Measurements from ENCODE around the gene BMPR1B. TPM values are rescaled to one million over a fixed set of nuclear protein-coding genes. Genes with fewer than 3 reads are reported as not detected.

Gene BMPR1B
- polyA plus RNA-seq, 2 of the 4 experiments (the other 2 are of a cell fraction) = 6.4 to 21.2 TPM

GRCh38 chr4:95004912-95005311 lies 247.2 kb downstream of the BMPR1B start:
- H3K9me3 ChIP-seq = no peaks in the 10 kb centered on the region
- H3K4me2 ChIP-seq = no peak overlapping the region
- DNase-seq (ENCODE audit: low read depth in 1 of 2, low spot score in 1 of 2) = no peak
- H3K4me1 ChIP-seq = peaks cover 14% of the 10 kb centered on the region; the same call in 2 of the 3 replicates
- no peak overlapping the region for H3K4me3 ChIP-seq
- no peak for TF ChIP-seq USF2 (IDR thresholded peaks at IDR 0.05)
- no peak for TF ChIP-seq GATA3 (IDR thresholded peaks at IDR 0.05; ENCODE audit: borderline replicate concordance)
- no peak for TF ChIP-seq FOSL2 (IDR thresholded peaks at IDR 0.05)
- TF ChIP-seq FOSL2 (CRISPR knock-in tag; IDR thresholded peaks at IDR 0.05) = no peak
- no peak for TF ChIP-seq RAD21 (conservative IDR thresholded peaks at IDR 0.05 in 1 of 2, IDR thresholded peaks at IDR 0.05 in 1 of 2)
- TF ChIP-seq SREBF2 (IDR thresholded peaks at IDR 0.05) = no peak
- TF ChIP-seq JUNB (IDR thresholded peaks at IDR 0.05) = no peak
- no peak for TF ChIP-seq RNF2 (IDR thresholded peaks at IDR 0.05; ENCODE audit: borderline replicate concordance, low read depth)
- no peak for TF ChIP-seq HOXA7 (CRISPR knock-in tag; IDR thresholded peaks at IDR 0.05)
- TF ChIP-seq REST (IDR thresholded peaks at IDR 0.05) = no peak
- CTCF ChIA-PET = interaction anchor here (1.0 kb wide), 1 partner anchor 19 kb away, joined by 5 read pairs; no protein-coding TSS in a partner anchor
- H3K27ac ChIP-seq = no peak overlapping the region
- ATAC-seq = no peak
- no peak for FAIRE-seq
- POLR2A ChIA-PET = no interaction called here

- TF ChIP-seq ATOH8 (CRISPR knock-in tag; IDR thresholded peaks at IDR 0.05; ENCODE audit: low read depth) = no peak
- 68% methylated on average over 3 of the region's 3 CpGs for WGBS (ENCODE audit: missing lambda C conversion rate)
- FAIRE-seq (no peak), DNase-seq (ENCODE audit: low read depth in 1 of 2, low spot score in 1 of 2) (no peak), ATAC-seq (no peak)
- Histone ChIP-seq H3K27ac (no peak overlapping the region), H3K4me3 (no peak overlapping the region), H3K9me3 (no peaks in the 10 kb centered on the region), H3K4me2 (no peak overlapping the region), H3K4me1 (peaks cover 12% of the 10 kb centered on the region; the same call in 2 of the 3 replicates)
- POLR2A ChIA-PET = no interaction called here
- CTCF ChIA-PET = no interaction called here
Observed at GRCh38 chr4:95007998-95008397, 250.2 kb downstream of the BMPR1B start.

GRCh38 chr4:95013236-95013635 lies 255.5 kb downstream of the BMPR1B start:
- DNase-seq (ENCODE audit: low read depth in 1 of 2, low spot score in 1 of 2) (no peak), FAIRE-seq (no peak), ATAC-seq (no peak)
- no peak for TF ChIP-seq MAZ (IDR thresholded peaks at IDR 0.05; ENCODE audit: borderline replicate concordance, low read depth, low read length)
- TF ChIP-seq CTCF (IDR thresholded peaks at IDR 0.05) = no peak
- no peak for TF ChIP-seq HDAC2 (IDR thresholded peaks at IDR 0.05)
- no peak for TF ChIP-seq EHF (CRISPR knock-in tag; IDR thresholded peaks at IDR 0.05)
- no peak for TF ChIP-seq EP300 (IDR thresholded peaks at IDR 0.05)
- TF ChIP-seq HOXB13 (CRISPR knock-in tag; IDR thresholded peaks at IDR 0.05; ENCODE audit: low read depth) = no peak
- TF ChIP-seq HOXB5 (CRISPR knock-in tag; IDR thresholded peaks at IDR 0.05) = no peak
- no peak for TF ChIP-seq SMC3 (IDR thresholded peaks at IDR 0.05)
- TF ChIP-seq FOSB (CRISPR knock-in tag; IDR thresholded peaks at IDR 0.05) = no peak
- no peak for TF ChIP-seq ZC3H11A (IDR thresholded peaks at IDR 0.05)
- no peak for TF ChIP-seq ZFP36 (IDR thresholded peaks at IDR 0.05; ENCODE audit: borderline replicate concordance, partially characterized antibody)
- TF ChIP-seq JUN (IDR thresholded peaks at IDR 0.05) = no peak
- no peak for TF ChIP-seq CBX8 (IDR thresholded peaks at IDR 0.05)
- TF ChIP-seq CBX2 (IDR thresholded peaks at IDR 0.05; ENCODE audit: borderline replicate concordance, low read depth) = no peak
- TF ChIP-seq GATA3 (IDR thresholded peaks at IDR 0.05; ENCODE audit: borderline replicate concordance) = no peak
- no peak for TF ChIP-seq RAD21 (conservative IDR thresholded peaks at IDR 0.05 in 1 of 2, IDR thresholded peaks at IDR 0.05 in 1 of 2)
- no peak for TF ChIP-seq ZSCAN20 (CRISPR knock-in tag; IDR thresholded peaks at IDR 0.05)
- no peak for TF ChIP-seq RFX5 (IDR thresholded peaks at IDR 0.05)
- TF ChIP-seq ATOH8 (CRISPR knock-in tag; IDR thresholded peaks at IDR 0.05; ENCODE audit: low read depth) = no peak
- Histone ChIP-seq H3K4me2 (peak overlapping the region; percentile 20; the same call in 1 of the 3 replicates), H3K4me3 (no peak overlapping the region), H3K27ac (no peak overlapping the region), H3K9me3 (no peaks in the 10 kb centered on the region), H3K4me1 (peaks cover 40% of the 10 kb centered on the region)
- ChIA-PET POLR2A (no interaction called here), CTCF (no interaction called here)
- WGBS (ENCODE audit: missing lambda C conversion rate) = 99% methylated on average over 2 of the region's 2 CpGs
